Ishikawa (cell line): ENCODE data around the gene GATB.

Source experiments
- TAF1 ChIP-seq: IDR thresholded peaks from 2 replicates; pipeline ENCODE4 v1.6.1; 2012; ENCODE audit warnings: low read depth, mild to moderate bottlenecking
- YY1 ChIP-seq: IDR thresholded peaks from 2 replicates; pipeline ENCODE4 v1.6.1; 2012; ENCODE audit warnings: low read depth

DNA sequence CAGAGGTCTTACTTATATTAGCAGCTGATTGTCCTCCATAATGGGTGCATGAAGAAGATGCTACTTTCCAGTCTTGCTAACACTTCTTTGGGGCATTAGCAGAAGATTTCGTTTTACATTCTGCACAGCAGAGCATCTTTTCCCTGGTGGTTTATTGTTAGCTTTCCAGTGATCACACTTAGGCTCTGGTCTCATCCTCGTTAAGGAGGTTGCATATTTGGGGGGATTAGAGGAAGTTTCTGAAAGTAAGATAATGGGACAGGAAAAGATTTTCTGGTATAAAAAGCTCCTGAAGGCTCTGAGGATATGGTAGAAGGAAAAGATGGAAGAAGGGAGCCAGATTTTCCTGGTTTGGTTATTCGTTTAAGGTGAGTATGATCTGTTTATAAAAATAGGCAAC, 134.1 kb downstream of the GATB start:
- TF ChIP-seq YY1 (no peak), TAF1 (no peak)
